Muscle of back (tissue), 11 donors: Measurements from ENCODE around the gene ELMOD3. TPM values are rescaled to one million over a fixed set of nuclear protein-coding genes. Genes with fewer than 3 reads are reported as not detected.
"Not testable (repeated sequence)": the region's sequence is repeated elsewhere in the genome, so short reads cannot be mapped to it uniquely, and the experiment has no call there.

Source experiments
- DNase-seq, 3 donors: peaks; one replicate each; pipeline versions ENCODE4 v3.0.0 to v3.0.0-alpha.2; 2013
- polyA plus RNA-seq, 10 donors: library from polyadenylated mRNA; unstranded; fragments of 120-200 nt; gene quantifications; one replicate each; pipeline ENCODE4 v1.2.1, GENCODE V29; 2013; ENCODE audit not compliant: insufficient read length in 10 of 10

The ELMOD3 gene
- polyA plus RNA-seq, 10 donors = 11.1 to 21.3 (median 13.8) TPM

- DNase-seq = no peak
These were observed 67.5 kb downstream of the ELMOD3 start for GRCh38 chr2:85422072-85422457.

GRCh38 chr2:85423525-85423924 is 69.0 kb downstream of the ELMOD3 start:
- no peak for DNase-seq

GRCh38 chr2:85425588-85425987 is 71.0 kb downstream of the ELMOD3 start:
- DNase-seq = no peak

- DNase-seq = no peak
These were observed 72.8 kb downstream of the ELMOD3 start for GRCh38 chr2:85427300-85427835.

GRCh38 chr2:85428343-85428881 is 73.8 kb downstream of the ELMOD3 start:
- DNase-seq = no peak

GRCh38 chr2:85429213-85429923 is 74.8 kb downstream of the ELMOD3 start:
- no peak for DNase-seq

GRCh38 chr2:85429924-85430289 is 75.3 kb downstream of the ELMOD3 start:
- no peak for DNase-seq

GRCh38 chr2:85430752-85431569 is 76.4 kb downstream of the ELMOD3 start:
- peak in 1 of 3 donors; percentile 56 for DNase-seq

- DNase-seq = no peak
These were observed 77.1 kb downstream of the ELMOD3 start for GRCh38 chr2:85431570-85432205.

- DNase-seq = peak; percentile 88 to 95 (median 91)
These were observed 79.0 kb downstream of the ELMOD3 start for GRCh38 chr2:85433511-85434089.

- DNase-seq = no peak
These were observed 80.1 kb downstream of the ELMOD3 start for GRCh38 chr2:85434696-85435095.

GRCh38 chr2:85435220-85435958 is 80.8 kb downstream of the ELMOD3 start:
- DNase-seq = no peak

- DNase-seq = no peak
These were observed 81.6 kb downstream of the ELMOD3 start for GRCh38 chr2:85435981-85436835.

GRCh38 chr2:85436836-85437487 is 82.4 kb downstream of the ELMOD3 start:
- no peak for DNase-seq

GRCh38 chr2:85437488-85438200 is 83.1 kb downstream of the ELMOD3 start:
- DNase-seq = peak; percentile 77 to 94 (median 87)

- peak in 1 of 3 donors; percentile 54 for DNase-seq
These were observed 83.8 kb downstream of the ELMOD3 start for GRCh38 chr2:85438201-85439024.

GRCh38 chr2:85439025-85439472 is 84.5 kb downstream of the ELMOD3 start:
- no peak for DNase-seq

- DNase-seq = not testable (repeated sequence)
These were observed 85.0 kb downstream of the ELMOD3 start for GRCh38 chr2:85439569-85439968.
